Measurements from ENCODE around the gene CDC14B. TPM values are rescaled to one million over a fixed set of nuclear protein-coding genes. Genes with fewer than 3 reads are reported as not detected.

The CDC14B gene
- total RNA-seq, 1 experiment from 2014 or later = 28.4 TPM

DNA sequence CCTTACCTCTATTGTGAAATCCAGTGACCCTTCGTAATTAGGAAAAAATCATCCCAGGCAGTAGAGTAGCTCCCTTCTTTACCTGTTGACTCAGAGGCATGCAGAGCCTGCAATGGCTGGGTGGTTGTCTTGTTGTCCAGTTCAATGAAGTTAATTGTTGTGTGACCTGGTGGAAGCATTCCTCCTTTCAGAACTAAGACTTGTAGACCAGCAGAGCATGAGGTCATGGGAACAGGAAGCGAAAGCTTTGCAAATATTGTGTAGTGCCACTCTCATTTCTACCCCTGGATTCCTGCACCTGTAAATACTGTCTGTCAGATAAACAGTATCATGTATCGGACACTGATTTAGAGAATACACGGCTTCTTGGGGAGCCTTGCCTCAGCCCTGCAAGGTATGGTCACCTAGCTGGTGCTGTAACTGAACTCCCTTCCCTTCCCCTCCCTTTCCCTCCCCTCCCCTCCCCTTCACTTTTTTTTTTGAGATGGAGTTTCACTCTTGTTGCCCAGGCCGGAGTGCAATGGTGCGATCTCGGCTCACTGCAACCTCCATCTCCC is 41.1 kb upstream of the CDC14B start:
- Histone ChIP-seq H3K79me2 (ENCODE audit: insufficient read depth, low read length) (no peaks in the 10 kb centered on the region), H2BK20ac (ENCODE audit: low read depth, low read length, poor library complexity, severe bottlenecking) (no peak overlapping the region), H4K8ac (replicated peaks; ENCODE audit: insufficient read length, low read depth, low read length) (no peak overlapping the region), H3K9me3 (ENCODE audit: control insufficient read depth, low read depth, low read length) (no peaks in the 10 kb centered on the region), H3K14ac (ENCODE audit: insufficient read depth, low read length) (no peak overlapping the region), H2BK12ac (ENCODE audit: insufficient read length, low read depth, low read length) (no peak overlapping the region), H2AK5ac (ENCODE audit: insufficient read length, low read length) (no peak overlapping the region), H2BK120ac (ENCODE audit: low read depth, low read length, poor library complexity, severe bottlenecking) (no peak overlapping the region), H3K79me1 (ENCODE audit: insufficient read depth, low read depth, low read length, poor library complexity, severe bottlenecking) (no peaks in the 10 kb centered on the region), H3K56ac (ENCODE audit: insufficient read length, low read depth, low read length) (no peak overlapping the region), H3K27me3 (ENCODE audit: insufficient read depth, low read length) (no peaks in the 10 kb centered on the region), H3K23ac (ENCODE audit: insufficient read length, low read depth, low read length) (no peak overlapping the region), H2BK5ac (ENCODE audit: insufficient read length, low read length) (no peak overlapping the region), H3K9ac (ENCODE audit: extremely low read depth, insufficient read length, low read length) (no peak overlapping the region), H3K4me1 (ENCODE audit: insufficient read depth, low read length) (no peaks in the 10 kb centered on the region), H4K5ac (ENCODE audit: insufficient read length, low read depth, low read length) (no peak overlapping the region), H3K18ac (ENCODE audit: insufficient read length, low read depth, low read length) (no peak overlapping the region), H4K91ac (ENCODE audit: insufficient read length, low read depth, low read length) (no peak overlapping the region), H3K4ac (ENCODE audit: low read depth, low read length) (no peak overlapping the region), H4K20me1 (ENCODE audit: control insufficient read depth, insufficient read depth, insufficient read length) (no peaks in the 10 kb centered on the region), H3K27ac (ENCODE audit: insufficient read length, low read depth, low read length) (no peak overlapping the region), H3K23me2 (ENCODE audit: insufficient read length, low read depth, low read length, poor library complexity, severe bottlenecking) (no peaks in the 10 kb centered on the region), H2BK15ac (ENCODE audit: low read depth, low read length) (no peak overlapping the region), H3T11ph (ENCODE audit: low read length) (no peak overlapping the region), H2AFZ (ENCODE audit: low read length) (no peak overlapping the region), H3K4me2 (ENCODE audit: insufficient read depth, insufficient read length, low read length) (no peak overlapping the region)
- peaks cover 13% of the 10 kb centered on the region for H3K27me3 Mint-ChIP-seq (ENCODE audit: low read depth)
- H3K4me1 Mint-ChIP-seq = peaks cover 3 to 5% of the 10 kb centered on the region in 2 experiments
- no peaks in the 10 kb centered on the region for H3K9me3 Mint-ChIP-seq
- no peak overlapping the region for H3K27ac Mint-ChIP-seq
- TF ChIP-seq, protein P1, sequence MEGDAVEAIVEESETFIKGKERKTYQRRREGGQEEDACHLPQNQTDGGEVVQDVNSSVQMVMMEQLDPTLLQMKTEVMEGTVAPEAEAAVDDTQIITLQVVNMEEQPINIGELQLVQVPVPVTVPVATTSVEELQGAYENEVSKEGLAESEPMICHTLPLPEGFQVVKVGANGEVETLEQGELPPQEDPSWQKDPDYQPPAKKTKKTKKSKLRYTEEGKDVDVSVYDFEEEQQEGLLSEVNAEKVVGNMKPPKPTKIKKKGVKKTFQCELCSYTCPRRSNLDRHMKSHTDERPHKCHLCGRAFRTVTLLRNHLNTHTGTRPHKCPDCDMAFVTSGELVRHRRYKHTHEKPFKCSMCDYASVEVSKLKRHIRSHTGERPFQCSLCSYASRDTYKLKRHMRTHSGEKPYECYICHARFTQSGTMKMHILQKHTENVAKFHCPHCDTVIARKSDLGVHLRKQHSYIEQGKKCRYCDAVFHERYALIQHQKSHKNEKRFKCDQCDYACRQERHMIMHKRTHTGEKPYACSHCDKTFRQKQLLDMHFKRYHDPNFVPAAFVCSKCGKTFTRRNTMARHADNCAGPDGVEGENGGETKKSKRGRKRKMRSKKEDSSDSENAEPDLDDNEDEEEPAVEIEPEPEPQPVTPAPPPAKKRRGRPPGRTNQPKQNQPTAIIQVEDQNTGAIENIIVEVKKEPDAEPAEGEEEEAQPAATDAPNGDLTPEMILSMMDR (conservative IDR thresholded peaks at IDR 0.05) = no peak
- H3K36me3 Mint-ChIP-seq (ENCODE audit: insufficient read depth in 1 of 3, low read depth in 3 of 3) = no peaks in the 10 kb centered on the region
- no CpG with 5 or more reads among the region's 7 CpGs for WGBS (ENCODE audit: extremely low coverage, insufficient read length, low lambda C conversion rate)
- no peak for DNase-seq
- H3K4me3 Mint-ChIP-seq = no peak overlapping the region
